HepG2 (cell line): ENCODE measurements around the gene TUBB4B. TPM values are rescaled to one million over a fixed set of nuclear protein-coding genes. Genes with fewer than 3 reads are reported as not detected.

Experiments
- CCAR2 ChIP-seq: fragments of 200-400 bp; formaldehyde crosslinking; optimal IDR thresholded peaks from 2 replicates; pipeline ENCODE3; 2018; ENCODE audit warnings: low read depth, mild to moderate bottlenecking, low read length, moderate library complexity
- ELF1 ChIP-seq: sonication (generic); formaldehyde crosslinking; IDR thresholded peaks from 2 replicates; pipeline ENCODE4 v1.4.0; 2020; ENCODE audit warnings: missing genetic modification reagents
- ETV5 ChIP-seq: IDR thresholded peaks from 2 replicates; pipeline ENCODE4 v1.6.1; 2018; ENCODE audit warnings: missing biosample characterization, missing genetic modification reagents, inconsistent platforms, borderline replicate concordance
- KLF13 ChIP-seq: sonication (generic); formaldehyde crosslinking; IDR thresholded peaks from 2 replicates; pipeline ENCODE4 v1.4.0; 2020; ENCODE audit warnings: mild to moderate bottlenecking, missing genetic modification reagents
- KMT2A ChIP-seq: sonication (generic); formaldehyde crosslinking; IDR thresholded peaks from 2 replicates; pipeline ENCODE4 v1.4.0; 2020; ENCODE audit warnings: missing genetic modification reagents
- RAD21 ChIP-seq: fragments of 450-650 bp; formaldehyde crosslinking; IDR thresholded peaks from 2 replicates; pipeline ENCODE4 v1.5.0; 2020; ENCODE audit warnings: mild to moderate bottlenecking
- SAFB2 ChIP-seq: sonication (generic); formaldehyde crosslinking; IDR thresholded peaks from 2 replicates; pipeline ENCODE4 v1.5.1; 2020; ENCODE audit warnings: missing genetic modification reagents, low read depth, mild to moderate bottlenecking, borderline replicate concordance
- SP1 ChIP-seq, 2 experiments: fragments of 450-650 bp in 1 of 2; sonication (generic) in 1 of 2; formaldehyde crosslinking in 1 of 2; IDR thresholded peaks; 2 replicates each; pipeline versions ENCODE4 v1.4.0 to v1.6.1; 2016 to 2020; ENCODE audit warnings: missing genetic modification reagents in 1 of 2
- SRSF4 ChIP-seq: fragments of 200-400 bp; formaldehyde crosslinking; IDR thresholded peaks from one replicate; pipeline ENCODE4 v1.6.1; 2018; ENCODE audit warnings: mild to moderate bottlenecking, low read depth, low read length, moderate library complexity; ENCODE audit not compliant: poor library complexity, severe bottlenecking
- ZBTB1 ChIP-seq: sonication (generic); formaldehyde crosslinking; IDR thresholded peaks from 2 replicates; pipeline ENCODE4 v1.4.0; 2020; ENCODE audit warnings: missing genetic modification reagents, borderline replicate concordance
- ZMYM4 ChIP-seq: sonication (generic); formaldehyde crosslinking; IDR thresholded peaks from 2 replicates; pipeline ENCODE4 v1.8.1; 2023; ENCODE audit warnings: mild to moderate bottlenecking, missing genetic modification reagents
- ZNF256 ChIP-seq: sonication (generic); formaldehyde crosslinking; conservative IDR thresholded peaks from 2 replicates; pipeline ENCODE4 v1.4.0; 2020; ENCODE audit warnings: missing genetic modification reagents
- ZNF383 ChIP-seq: sonication (generic); formaldehyde crosslinking; IDR thresholded peaks from 2 replicates; pipeline ENCODE4 v1.4.0; 2020; ENCODE audit warnings: missing genetic modification reagents, mild to moderate bottlenecking, borderline replicate concordance
- ZNF430 ChIP-seq: sonication (generic); formaldehyde crosslinking; IDR thresholded peaks from 2 replicates; pipeline ENCODE4 v1.9.0; 2021; ENCODE audit warnings: mild to moderate bottlenecking, missing genetic modification reagents
- ZNF431 ChIP-seq: sonication (generic); formaldehyde crosslinking; IDR thresholded peaks from 2 replicates; pipeline ENCODE4 v1.9.0; 2022; ENCODE audit warnings: missing genetic modification reagents, low read depth, mild to moderate bottlenecking, borderline replicate concordance
- ZNF703 ChIP-seq: sonication (generic); formaldehyde crosslinking; IDR thresholded peaks from 2 replicates; pipeline ENCODE4 v1.5.1; 2020; ENCODE audit warnings: missing genetic modification reagents, mild to moderate bottlenecking, moderate library complexity, borderline replicate concordance
- ZNF720 ChIP-seq: sonication (generic); formaldehyde crosslinking; IDR thresholded peaks from 2 replicates; pipeline ENCODE4 v1.4.0; 2020; ENCODE audit warnings: missing genetic modification reagents
- polyA plus RNA-seq, 8 experiments: library from polyadenylated mRNA; depleted of rRNA in 3 of 8; stranded (reverse) in 7 of 8; unstranded in 1 of 8; fragments of >200 nt; fragmentation: Illumina TruSeq in 4 of 8; extraction: Trizol in 4 of 8; gene quantifications; 2 replicates each; pipeline versions ENCODE4 v1.2.1 to v1.2.3, GENCODE V29; 2011 to 2016; ENCODE audit warnings: low read depth in 4 of 8, missing spikeins in 1 of 8, mixed read lengths in 1 of 8; ENCODE audit not compliant: insufficient read depth in 1 of 8
- total RNA-seq, 5 experiments: library from RNA; depleted of rRNA; stranded (reverse); fragments of >200 nt; fragmentation: Illumina TruSeq; extraction: Trizol; gene quantifications; 2 replicates each; pipeline ENCODE4 v1.2.3, GENCODE V29; 2016; ENCODE audit warnings: low read depth in 1 of 5
- TF ChIP-seq, protein P1 (sequence below): sonication (generic); formaldehyde crosslinking; conservative IDR thresholded peaks from 2 replicates; pipeline ENCODE4 v1.4.0; 2020; ENCODE audit warnings: missing genetic modification reagents
- TF ChIP-seq, protein P2 (sequence below): sonication (generic); formaldehyde crosslinking; IDR thresholded peaks from 2 replicates; pipeline ENCODE4 v1.4.0; 2020; ENCODE audit warnings: missing genetic modification reagents, borderline replicate concordance
- TF ChIP-seq, protein P3 (sequence below): sonication (generic); formaldehyde crosslinking; IDR thresholded peaks from 2 replicates; pipeline ENCODE4 v1.5.0; 2020; ENCODE audit warnings: mild to moderate bottlenecking, low read depth, missing genetic modification reagents, borderline replicate concordance
- TF ChIP-seq, protein P4 (sequence below): sonication (generic); formaldehyde crosslinking; IDR thresholded peaks from 2 replicates; pipeline ENCODE4 v1.5.1; 2020; ENCODE audit warnings: missing genetic modification reagents, mild to moderate bottlenecking, borderline replicate concordance
- TF ChIP-seq, protein P5 (sequence below): conservative IDR thresholded peaks from 2 replicates; pipeline ENCODE4 v1.6.1; 2018; ENCODE audit warnings: missing genetic modification reagents

The TUBB4B gene
- total and polyA plus RNA-seq, 2 of the 13 experiments (the other 11 are each of a cell fraction or from before 2014, with no cell fraction given): 182 to 412 TPM

DNA sequence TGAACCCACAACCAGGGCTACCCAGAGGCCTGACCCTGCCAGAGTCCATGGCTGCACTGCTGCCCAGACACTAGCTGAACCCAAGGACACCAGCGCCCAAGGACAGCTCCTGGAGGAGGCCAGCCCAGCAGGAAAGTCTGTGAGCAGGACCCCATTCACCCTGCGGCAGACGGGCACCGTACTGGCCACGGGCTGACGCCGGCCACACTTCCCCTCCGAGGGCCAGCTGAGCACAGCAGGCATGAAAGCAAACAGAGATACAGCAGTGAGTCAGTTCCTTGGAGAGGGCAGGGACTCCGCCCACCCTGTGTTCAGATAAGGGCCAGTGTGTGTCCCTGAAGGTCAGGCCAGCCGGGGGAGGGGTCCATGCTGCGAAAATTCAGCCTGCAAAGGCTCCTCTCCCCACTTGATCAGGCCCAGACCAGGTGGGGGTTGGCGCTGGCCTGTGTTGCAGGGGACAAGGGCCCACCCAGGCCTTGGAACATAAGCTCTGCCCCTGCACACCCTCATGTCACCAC lies 22.3 kb upstream of the TUBB4B start (continued):
- TF ChIP-seq, protein P1, sequence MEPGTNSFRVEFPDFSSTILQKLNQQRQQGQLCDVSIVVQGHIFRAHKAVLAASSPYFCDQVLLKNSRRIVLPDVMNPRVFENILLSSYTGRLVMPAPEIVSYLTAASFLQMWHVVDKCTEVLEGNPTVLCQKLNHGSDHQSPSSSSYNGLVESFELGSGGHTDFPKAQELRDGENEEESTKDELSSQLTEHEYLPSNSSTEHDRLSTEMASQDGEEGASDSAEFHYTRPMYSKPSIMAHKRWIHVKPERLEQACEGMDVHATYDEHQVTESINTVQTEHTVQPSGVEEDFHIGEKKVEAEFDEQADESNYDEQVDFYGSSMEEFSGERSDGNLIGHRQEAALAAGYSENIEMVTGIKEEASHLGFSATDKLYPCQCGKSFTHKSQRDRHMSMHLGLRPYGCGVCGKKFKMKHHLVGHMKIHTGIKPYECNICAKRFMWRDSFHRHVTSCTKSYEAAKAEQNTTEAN (CRISPR knock-in tag): no peak
- no peak for TF ChIP-seq RAD21 (CRISPR knock-in tag)
- no peak for TF ChIP-seq KMT2A (CRISPR knock-in tag)
- TF ChIP-seq SRSF4: no peak
- TF ChIP-seq ZMYM4: no peak
- TF ChIP-seq SAFB2 (CRISPR knock-in tag): no peak
- TF ChIP-seq ZNF720 (CRISPR knock-in tag): no peak
- TF ChIP-seq, protein P2, sequence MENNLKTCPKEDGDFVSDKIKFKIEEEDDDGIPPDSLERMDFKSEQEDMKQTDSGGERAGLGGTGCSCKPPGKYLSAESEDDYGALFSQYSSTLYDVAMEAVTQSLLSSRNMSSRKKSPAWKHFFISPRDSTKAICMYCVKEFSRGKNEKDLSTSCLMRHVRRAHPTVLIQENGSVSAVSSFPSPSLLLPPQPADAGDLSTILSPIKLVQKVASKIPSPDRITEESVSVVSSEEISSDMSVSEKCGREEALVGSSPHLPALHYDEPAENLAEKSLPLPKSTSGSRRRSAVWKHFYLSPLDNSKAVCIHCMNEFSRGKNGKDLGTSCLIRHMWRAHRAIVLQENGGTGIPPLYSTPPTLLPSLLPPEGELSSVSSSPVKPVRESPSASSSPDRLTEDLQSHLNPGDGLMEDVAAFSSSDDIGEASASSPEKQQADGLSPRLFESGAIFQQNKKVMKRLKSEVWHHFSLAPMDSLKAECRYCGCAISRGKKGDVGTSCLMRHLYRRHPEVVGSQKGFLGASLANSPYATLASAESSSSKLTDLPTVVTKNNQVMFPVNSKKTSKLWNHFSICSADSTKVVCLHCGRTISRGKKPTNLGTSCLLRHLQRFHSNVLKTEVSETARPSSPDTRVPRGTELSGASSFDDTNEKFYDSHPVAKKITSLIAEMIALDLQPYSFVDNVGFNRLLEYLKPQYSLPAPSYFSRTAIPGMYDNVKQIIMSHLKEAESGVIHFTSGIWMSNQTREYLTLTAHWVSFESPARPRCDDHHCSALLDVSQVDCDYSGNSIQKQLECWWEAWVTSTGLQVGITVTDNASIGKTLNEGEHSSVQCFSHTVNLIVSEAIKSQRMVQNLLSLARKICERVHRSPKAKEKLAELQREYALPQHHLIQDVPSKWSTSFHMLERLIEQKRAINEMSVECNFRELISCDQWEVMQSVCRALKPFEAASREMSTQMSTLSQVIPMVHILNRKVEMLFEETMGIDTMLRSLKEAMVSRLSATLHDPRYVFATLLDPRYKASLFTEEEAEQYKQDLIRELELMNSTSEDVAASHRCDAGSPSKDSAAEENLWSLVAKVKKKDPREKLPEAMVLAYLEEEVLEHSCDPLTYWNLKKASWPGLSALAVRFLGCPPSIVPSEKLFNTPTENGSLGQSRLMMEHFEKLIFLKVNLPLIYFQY: no peak
- no peak for TF ChIP-seq ZNF256 (CRISPR knock-in tag)
- TF ChIP-seq, protein P3, sequence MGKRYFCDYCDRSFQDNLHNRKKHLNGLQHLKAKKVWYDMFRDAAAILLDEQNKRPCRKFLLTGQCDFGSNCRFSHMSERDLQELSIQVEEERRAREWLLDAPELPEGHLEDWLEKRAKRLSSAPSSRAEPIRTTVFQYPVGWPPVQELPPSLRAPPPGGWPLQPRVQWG (CRISPR knock-in tag): no peak
- TF ChIP-seq, protein P4, sequence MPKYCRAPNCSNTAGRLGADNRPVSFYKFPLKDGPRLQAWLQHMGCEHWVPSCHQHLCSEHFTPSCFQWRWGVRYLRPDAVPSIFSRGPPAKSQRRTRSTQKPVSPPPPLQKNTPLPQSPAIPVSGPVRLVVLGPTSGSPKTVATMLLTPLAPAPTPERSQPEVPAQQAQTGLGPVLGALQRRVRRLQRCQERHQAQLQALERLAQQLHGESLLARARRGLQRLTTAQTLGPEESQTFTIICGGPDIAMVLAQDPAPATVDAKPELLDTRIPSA (CRISPR knock-in tag): no peak
- TF ChIP-seq ZNF703 (CRISPR knock-in tag): no peak
- TF ChIP-seq ETV5 (CRISPR knock-in tag): peak; percentile 84
- TF ChIP-seq ZNF383 (CRISPR knock-in tag): no peak
- no peak for TF ChIP-seq ZNF430 (CRISPR knock-in tag)
- TF ChIP-seq, protein P5, sequence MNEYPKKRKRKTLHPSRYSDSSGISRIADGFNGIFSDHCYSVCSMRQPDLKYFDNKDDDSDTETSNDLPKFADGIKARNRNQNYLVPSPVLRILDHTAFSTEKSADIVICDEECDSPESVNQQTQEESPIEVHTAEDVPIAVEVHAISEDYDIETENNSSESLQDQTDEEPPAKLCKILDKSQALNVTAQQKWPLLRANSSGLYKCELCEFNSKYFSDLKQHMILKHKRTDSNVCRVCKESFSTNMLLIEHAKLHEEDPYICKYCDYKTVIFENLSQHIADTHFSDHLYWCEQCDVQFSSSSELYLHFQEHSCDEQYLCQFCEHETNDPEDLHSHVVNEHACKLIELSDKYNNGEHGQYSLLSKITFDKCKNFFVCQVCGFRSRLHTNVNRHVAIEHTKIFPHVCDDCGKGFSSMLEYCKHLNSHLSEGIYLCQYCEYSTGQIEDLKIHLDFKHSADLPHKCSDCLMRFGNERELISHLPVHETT (CRISPR knock-in tag): no peak
- no peak for TF ChIP-seq SP1 (IDR thresholded peaks at IDR 0.05)
- no peak for TF ChIP-seq SP1 (CRISPR knock-in tag; IDR thresholded peaks at IDR 0.05)
- no peak for TF ChIP-seq ZBTB1 (CRISPR knock-in tag)
- TF ChIP-seq CCAR2: no peak
- no peak for TF ChIP-seq KLF13 (CRISPR knock-in tag)
- TF ChIP-seq ZNF431: no peak
- TF ChIP-seq ELF1 (CRISPR knock-in tag): no peak
